T-helper 1 cell treated with Interleukin-12 subunit alpha and Interleukin-12 subunit beta and Interleukin-4 antibody, amounts not matched to agents 30 ng/mL and 1 ng/mL, for 36 hours (primary cell): Measurements from ENCODE around the gene KRT36. TPM values are rescaled to one million over a fixed set of nuclear protein-coding genes. Genes with fewer than 3 reads are reported as not detected.

Experiments used
- intact Hi-C: fragments of 100-400 bp; cut with micrococcal nuclease; formaldehyde crosslinking; loops from one replicate; pipeline ENCODE4 v1.15.1; 2024
- total RNA-seq: library from RNA; stranded (reverse); gene quantifications from 2 replicates; pipeline ENCODE4 v1.2.3, GENCODE V29; 2022

Gene KRT36
- total RNA-seq, 1 donor from 2014 or later = not detected

GRCh38 chr17:41522301-41523224 lies 32.9 kb upstream of the KRT36 start:
- intact Hi-C loops = no loop called here

GRCh38 chr17:41521574-41522261 lies 32.0 kb upstream of the KRT36 start:
- intact Hi-C loops = no loop called here

- intact Hi-C loops = no loop called here
These were observed 31.3 kb upstream of the KRT36 start for GRCh38 chr17:41520821-41521521.

- intact Hi-C loops = no loop called here
These were observed 30.0 kb upstream of the KRT36 start for GRCh38 chr17:41519501-41520224.

- intact Hi-C loops = no loop called here
These were observed 29.2 kb upstream of the KRT36 start, which contains the start of gene KRT15 for GRCh38 chr17:41518789-41519449. KRT15 (minus strand) TSS chr17:41518890; CDS start chr17:41518827, 63 bp downstream.

- intact Hi-C loops = no loop called here
These were observed 28.3 kb upstream of the KRT36 start for GRCh38 chr17:41518031-41518430.

GRCh38 chr17:41516830-41517283 lies 27.1 kb upstream of the KRT36 start:
- intact Hi-C loops = no loop called here

- intact Hi-C loops = no loop called here
These were observed 26.6 kb upstream of the KRT36 start for GRCh38 chr17:41516147-41516829.

GRCh38 chr17:41513168-41513547 lies 23.4 kb upstream of the KRT36 start:
- intact Hi-C loops = no loop called here

- intact Hi-C loops = no loop called here
These were observed 22.9 kb upstream of the KRT36 start for GRCh38 chr17:41512546-41513167.

GRCh38 chr17:41511716-41512115 lies 22.0 kb upstream of the KRT36 start:
- intact Hi-C loops = no loop called here

- intact Hi-C loops = no loop called here
These were observed 21.4 kb upstream of the KRT36 start for GRCh38 chr17:41511116-41511515.

- intact Hi-C loops = no loop called here
These were observed 20.7 kb upstream of the KRT36 start for GRCh38 chr17:41510251-41511065.

- intact Hi-C loops = no loop called here
These were observed 17.7 kb upstream of the KRT36 start for GRCh38 chr17:41507315-41507880.

- intact Hi-C loops = no loop called here
These were observed 16.4 kb upstream of the KRT36 start for GRCh38 chr17:41505809-41506767.

GRCh38 chr17:41505007-41505808 lies 15.5 kb upstream of the KRT36 start, which contains the start of gene KRT13:
KRT13 (minus strand) TSS chr17:41505612; CDS start chr17:41505550, 62 bp downstream.
- intact Hi-C loops = no loop called here
